ENCODE results near the gene WT1.

The WT1 gene

DNA sequence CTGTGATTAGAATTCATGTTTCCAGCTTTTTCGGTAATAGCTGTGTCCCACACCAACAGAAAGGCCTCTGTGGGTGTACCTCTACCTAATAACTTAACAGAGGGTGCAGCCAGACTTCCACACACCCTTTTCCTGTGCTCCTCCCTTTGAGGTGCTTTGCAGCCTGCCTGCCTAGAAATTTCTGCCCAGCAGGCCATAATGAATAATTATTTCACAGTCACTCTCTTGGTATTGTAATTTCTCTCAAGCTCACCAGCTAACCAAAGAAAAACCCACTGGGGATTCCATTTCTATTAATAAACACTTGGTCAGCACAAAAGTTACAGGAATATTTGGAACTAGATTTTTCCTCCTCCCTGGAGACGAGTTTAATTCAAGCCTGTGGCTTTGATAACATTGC is 13.3 kb downstream of the WT1 start:
- no peak for DNase-seq (ENCODE audit: low read depth)

DNA sequence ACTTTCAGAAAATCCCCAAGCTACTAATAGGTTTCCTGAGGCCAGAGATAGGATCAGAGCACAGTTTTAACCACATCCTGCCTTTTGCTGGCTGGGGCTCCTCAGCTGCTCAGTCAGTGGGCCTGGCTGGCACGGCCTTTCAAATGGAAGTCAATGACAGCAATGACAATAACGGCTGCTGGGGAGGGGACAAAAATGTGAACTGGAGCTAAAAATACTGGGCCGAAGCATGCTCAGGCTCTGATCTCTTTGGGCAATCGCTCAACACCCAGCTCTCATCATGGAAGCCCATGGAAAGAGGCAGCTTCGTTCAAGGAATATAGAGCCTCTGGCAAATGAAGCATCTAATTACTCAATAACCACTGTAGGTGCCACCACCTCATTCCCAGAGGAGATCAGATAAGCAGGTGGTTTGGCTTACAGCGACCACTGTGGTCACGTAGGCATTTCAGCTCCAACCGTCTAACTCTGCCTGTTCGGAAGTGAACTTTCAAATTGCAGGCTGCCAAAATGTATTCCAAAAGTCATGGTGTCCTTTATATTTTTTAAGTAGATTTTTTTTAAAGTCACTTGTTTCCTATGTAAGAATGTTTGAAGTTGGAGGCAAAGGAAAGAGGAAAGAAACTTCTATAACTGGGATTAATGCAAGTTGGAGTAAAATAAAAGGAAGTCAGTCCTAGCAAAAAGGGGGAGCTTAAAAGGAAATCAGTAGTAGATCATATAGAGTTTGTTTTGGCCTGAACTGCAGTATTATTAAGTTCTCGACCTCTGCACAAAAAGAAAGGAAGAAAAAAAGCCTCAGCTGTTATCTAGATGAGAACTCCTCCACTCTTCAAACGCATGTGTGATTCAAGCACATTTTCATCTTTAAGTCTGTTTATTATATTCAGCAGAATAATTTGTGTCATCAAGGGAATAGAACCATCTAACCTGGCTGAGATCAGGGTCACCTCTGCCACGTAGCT is 14.1 kb downstream of the WT1 start:
- no peak for DNase-seq (ENCODE audit: low read depth)

DNA sequence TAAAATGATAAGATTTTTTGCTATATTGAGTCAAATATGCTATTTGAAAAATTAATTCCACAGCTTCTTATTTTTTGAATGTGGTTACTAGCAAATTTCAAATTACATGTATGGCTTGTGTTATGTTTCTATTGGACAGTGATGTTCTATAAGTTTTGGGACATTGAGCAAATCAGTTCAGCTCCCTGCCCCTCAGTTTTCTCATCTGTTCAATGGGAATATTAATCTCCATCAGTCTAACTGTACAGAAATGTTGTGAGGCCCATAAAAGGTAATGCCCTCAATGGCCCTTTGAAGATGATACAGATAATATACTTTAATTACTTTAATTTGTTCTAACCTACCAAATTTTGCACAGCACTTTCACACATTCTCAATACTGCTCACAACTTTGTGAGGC is 15.2 kb downstream of the WT1 start:
- no peak for DNase-seq (ENCODE audit: low read depth)

DNA sequence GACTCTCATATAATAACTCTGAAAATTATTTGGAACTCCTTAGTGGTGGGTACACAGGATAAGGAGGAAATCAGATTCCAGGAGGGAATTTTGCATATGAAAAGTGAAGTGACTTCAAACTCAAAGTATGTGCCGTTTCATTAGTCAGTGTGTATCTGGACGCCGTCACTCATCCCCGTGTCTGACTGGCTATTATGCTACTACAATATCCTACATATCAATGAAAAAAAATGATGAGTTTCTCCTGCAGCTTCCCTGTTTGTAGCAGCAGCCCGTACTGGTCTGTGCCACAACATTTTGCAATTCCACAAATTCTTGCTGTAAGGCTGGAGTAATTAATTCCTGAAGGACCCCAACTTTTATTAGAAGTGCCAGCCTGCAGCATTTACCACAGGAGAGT is 16.5 kb downstream of the WT1 start:
- DNase-seq (ENCODE audit: low read depth), result no peak

GRCh38 chr11:32417806-32418205 is 17.5 kb downstream of the WT1 start:
- no peak for DNase-seq (ENCODE audit: low read depth)

- DNase-seq (ENCODE audit: low read depth), result no peak
Measured at GRCh38 chr11:32416301-32416700, 19.0 kb downstream of the WT1 start.

DNA sequence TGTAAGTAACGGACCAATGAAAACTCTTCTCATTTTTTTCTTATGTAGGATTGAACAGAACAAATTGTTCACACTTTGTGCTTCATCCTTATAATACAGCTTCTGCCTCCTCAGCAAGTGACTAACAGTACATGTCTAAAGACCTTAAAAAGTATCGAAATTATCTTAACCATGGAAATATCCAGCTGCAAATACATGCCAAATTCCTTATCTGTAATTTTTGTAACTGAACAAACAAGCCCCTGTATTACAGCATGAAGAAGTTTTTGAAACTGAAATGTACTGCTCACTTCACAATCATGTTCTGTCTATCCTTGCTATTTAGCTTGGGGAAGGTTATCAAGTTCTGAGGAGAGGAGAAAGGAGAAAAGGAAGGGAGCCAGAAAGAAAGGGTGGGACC is 20.4 kb downstream of the WT1 start:
- no peak for DNase-seq (ENCODE audit: low read depth)

- DNase-seq (ENCODE audit: low read depth), result no peak
Measured at GRCh38 chr11:32411942-32412615, 23.3 kb downstream of the WT1 start.

- DNase-seq (ENCODE audit: low read depth), result no peak
Measured at GRCh38 chr11:32405592-32405991, 29.7 kb downstream of the WT1 start.

DNA sequence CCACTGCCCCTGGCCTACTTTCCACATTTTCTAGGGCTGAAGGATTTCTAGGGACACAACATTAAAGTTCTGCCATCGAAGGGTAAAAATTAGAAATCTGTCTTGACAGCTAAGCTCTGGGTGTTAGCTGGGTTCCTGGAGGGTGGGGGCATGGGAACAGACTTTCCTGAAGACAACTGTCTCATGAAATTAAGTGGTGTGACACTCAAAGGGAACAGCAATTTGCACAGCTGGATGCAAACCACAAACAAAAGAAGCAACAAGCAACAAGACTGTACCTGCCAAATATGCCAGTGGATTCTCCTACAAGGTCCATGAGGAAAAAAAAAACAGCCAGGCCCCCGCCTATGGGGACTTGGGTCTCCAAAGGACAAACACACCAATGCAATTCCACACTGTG is 32.5 kb downstream of the WT1 start:
- DNase-seq (ENCODE audit: low read depth), result no peak

GRCh38 chr11:32400670-32401369 is 34.5 kb downstream of the WT1 start:
- no peak for DNase-seq (ENCODE audit: low read depth)

DNA sequence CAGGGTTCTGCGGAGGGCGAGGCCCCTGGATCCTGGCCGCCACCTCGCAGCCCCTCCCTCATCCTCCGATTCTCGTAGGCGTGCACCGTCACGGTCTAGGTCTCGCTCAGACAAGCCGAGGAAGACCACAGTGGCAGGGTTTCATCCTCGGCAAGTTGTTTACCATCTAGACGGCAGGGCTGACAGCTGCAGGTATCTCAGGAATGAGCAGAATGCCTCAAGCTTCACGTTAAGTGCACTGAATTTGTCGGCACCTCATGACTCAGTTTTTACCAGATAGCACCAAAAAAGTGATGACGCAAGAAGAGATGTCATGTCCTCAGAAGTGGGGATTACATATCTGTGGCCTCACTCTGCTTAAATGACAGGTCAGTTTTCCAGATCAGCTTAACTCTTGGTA is 35.1 kb downstream of the WT1 start:
- DNase-seq (ENCODE audit: low read depth), result no peak

DNA sequence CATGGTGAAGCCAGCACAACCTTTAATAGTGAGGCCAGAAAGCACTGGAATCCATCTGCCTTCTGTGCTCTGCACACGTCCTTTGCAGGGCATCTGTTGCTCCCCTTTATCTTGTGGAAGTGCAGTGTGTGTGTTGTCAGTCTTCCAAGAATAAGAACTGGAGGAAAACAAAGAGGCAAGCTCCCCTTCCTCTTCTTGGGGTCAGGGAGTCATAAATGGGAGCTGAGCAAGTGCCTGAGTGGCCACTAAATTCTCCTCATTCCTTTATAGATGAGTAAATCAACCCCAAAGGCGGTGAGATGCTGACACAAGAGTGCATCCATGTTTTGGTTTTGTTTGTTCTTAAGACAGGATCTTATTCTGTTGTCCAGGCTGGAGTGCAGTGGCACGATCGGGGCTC is 38.3 kb downstream of the WT1 start:
- no peak for DNase-seq (ENCODE audit: low read depth)

GRCh38 chr11:32396331-32396730 is 39.0 kb downstream of the WT1 start:
- no peak for DNase-seq (ENCODE audit: low read depth)

GRCh38 chr11:32395127-32395526 is 40.2 kb downstream of the WT1 start:
- no peak for DNase-seq (ENCODE audit: low read depth)

DNA sequence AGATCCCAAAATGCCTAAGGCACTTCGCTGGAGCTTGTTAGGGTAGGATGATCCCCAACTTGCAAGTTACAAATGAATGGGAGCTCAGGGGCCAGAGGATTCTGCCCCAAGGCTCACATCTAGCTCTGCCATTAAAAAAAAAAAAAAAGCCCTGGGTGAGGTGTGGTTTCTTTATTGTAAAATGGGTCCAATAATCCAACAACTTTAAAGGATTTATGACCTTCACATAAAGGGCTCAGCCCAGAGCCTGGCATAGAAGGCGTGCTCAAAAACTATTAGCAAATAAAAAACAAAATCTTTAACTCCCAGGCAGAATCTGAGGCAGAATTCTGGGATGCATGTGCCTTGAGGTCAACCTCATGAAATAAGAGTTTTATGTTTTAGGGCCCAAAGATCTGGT is 42.5 kb downstream of the WT1 start:
- no peak for DNase-seq (ENCODE audit: low read depth)

- DNase-seq (ENCODE audit: low read depth), result no peak
Measured at GRCh38 chr11:32391956-32392553, 43.3 kb downstream of the WT1 start.

- DNase-seq (ENCODE audit: low read depth), result no peak
Measured at GRCh38 chr11:32391479-32391878, 43.9 kb downstream of the WT1 start.

- no peak for DNase-seq (ENCODE audit: low read depth)
Measured at GRCh38 chr11:32390712-32391111, 44.6 kb downstream of the WT1 start.

DNA sequence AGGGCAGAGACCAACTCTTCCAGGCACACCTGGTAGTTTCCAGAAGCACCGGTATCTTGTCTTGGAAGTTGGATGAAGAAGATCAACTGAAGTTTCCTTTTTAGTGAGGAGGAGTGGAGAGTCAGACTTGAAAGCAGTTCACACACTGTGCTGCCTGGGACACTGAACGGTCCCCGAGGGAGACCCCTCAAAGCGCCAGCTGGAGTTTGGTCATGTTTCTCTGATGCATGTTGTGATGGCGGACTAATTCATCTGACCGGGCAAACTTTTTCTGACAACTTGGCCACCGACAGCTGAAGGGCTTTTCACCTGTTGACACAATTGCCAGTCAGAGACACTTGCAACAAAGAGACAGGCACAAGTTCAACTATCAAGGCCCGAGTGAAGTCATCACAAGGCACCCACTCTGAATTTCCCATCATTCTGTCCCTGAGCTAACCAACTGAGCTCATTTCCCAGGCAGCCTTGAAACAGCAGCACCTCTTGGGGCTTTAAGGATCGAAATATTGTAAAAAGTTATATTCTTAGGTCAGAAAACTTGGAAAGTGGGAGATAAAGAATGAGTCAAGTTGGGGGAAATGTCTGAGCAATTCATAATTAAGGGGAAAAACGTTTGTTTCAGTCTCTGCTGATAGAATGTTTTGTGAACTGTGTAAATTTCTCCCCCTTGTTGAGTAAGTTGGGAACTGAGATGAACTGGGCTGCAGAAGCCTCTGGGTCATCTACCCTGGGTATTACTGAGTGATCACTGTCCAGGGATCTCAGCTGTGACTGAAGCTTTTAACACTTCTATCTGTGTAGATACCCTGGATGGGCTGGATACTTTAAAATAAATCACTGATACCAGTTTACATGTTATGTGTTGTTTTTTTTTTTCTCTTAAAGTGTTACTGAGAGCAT is 46.2 kb downstream of the WT1 start:
- no peak for DNase-seq (ENCODE audit: low read depth)

DNA sequence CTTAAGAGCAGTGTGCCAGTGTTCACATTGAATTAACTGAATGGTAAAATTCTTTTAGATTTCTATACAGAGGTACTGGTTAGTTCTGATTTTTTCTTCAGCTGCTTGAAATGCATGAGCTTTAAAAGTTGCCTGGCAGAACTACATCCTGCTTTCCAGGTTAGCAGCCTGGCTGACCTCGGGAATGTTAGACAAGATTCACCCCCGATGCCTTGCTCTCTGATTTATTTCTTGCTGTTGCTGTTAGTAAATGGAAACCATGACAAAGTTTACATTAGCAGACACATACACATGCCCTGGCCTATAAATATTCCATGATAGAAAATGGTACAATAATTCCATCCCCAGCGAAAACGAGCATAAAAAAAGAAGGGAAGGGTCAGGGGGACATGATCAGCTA is 47.0 kb downstream of the WT1 start:
- no peak for DNase-seq (ENCODE audit: low read depth)
